Pons (tissue), 1 donor: Measurements from ENCODE around the gene IGSF8.
A peak's percentile ranks its signal among the peaks of the same experiment; 100 is the strongest.

Source experiments
- DNase-seq: peaks from one replicate; pipeline ENCODE4 v3.0.0-alpha.2; 2016; ENCODE audit warnings: low spot score

Gene IGSF8

DNA sequence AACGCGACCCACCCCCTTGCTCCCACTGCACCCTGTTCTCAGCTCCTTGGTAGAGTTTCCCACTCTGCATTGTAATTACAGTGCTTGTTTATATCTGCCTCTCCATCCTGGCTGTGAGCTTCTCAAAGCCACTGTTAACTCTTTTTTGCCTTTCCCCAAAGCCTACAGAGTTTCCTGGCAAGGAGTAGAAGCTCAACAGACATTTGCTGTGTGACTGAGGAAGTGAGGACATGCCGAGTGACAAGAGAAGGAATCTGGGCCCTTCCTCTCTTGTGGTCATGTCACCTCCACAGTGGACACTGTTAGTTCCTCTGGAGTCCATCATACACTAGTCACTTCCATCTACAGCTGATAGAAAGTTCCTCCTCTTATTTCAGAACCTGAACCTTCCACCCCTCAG is 6.1 kb upstream of the IGSF8 start:
- peak; percentile 66 for DNase-seq

DNA sequence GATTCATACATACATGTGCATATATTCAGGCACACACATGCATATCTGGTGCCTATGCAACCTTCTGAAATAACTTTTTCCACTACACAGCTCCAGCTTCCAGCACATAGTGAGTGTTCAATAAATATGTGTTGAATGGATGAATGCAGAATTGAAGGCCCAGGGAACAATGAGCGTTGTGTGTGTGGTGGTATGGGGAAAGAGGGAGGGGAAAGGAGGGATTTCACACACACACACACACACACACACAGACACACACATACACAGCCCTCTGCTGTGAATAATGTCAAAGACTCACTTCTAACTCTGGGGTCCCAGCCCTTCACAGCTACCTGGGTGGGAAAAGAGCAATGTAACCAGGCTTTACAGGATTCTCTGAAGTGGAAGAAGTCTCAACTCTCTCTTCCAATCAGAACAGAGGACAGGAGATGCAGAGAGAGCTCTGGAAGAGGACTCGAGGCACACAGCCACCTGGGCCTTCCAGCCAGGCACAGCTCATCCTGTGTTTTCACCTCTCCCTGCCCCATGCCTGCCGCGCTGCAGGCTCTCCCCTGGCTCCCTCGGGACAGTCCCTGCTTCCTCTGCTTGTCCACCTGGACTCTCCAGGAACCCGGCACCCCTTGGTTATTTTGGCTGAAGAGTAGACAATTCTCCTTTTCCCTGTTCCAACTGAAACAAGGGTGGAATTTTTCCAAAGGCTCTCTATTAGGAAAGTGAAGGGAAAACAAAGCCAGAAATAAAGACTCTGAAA is 5.4 kb upstream of the IGSF8 start:
- peak; percentile 88 for DNase-seq

- peak; percentile 61 for DNase-seq
Measured at GRCh38 chr1:160101717-160102522, 3.5 kb upstream of the IGSF8 start.

GRCh38 chr1:160101037-160101716 is 2.8 kb upstream of the IGSF8 start:
- peak; percentile 96 for DNase-seq

DNA sequence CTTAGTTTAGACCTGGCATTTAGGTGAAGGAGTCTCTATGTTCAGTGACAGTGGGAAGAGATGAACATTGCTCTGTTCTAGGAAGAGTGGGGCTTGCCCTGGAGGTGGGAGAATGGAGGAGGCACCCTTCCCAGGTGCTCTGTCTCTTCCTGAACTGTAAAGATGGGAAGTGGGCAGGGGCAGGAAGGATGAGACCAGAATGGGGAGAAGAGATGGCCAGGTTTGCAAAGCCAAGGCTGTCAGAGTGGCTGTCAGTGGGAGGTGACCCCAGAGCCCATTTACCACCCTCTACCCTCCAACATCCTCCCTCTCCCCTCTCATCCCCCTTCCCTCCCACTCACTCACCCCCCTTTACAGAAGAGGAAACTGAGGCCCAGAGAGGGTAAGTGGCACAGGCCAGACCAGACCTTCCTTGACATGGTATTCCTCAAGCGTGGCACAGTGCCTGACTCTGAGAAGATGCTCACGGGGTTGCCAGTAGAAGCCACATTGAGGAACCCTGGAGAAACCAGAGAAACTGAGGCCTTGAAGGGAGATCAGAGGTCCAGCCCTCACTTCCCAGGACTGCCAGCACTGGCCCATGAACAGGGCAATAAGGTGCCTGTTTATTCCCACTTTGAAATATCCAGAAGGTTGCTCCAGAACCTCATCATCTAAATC is 1.4 kb upstream of the IGSF8 start:
- DNase-seq, result no peak

DNA sequence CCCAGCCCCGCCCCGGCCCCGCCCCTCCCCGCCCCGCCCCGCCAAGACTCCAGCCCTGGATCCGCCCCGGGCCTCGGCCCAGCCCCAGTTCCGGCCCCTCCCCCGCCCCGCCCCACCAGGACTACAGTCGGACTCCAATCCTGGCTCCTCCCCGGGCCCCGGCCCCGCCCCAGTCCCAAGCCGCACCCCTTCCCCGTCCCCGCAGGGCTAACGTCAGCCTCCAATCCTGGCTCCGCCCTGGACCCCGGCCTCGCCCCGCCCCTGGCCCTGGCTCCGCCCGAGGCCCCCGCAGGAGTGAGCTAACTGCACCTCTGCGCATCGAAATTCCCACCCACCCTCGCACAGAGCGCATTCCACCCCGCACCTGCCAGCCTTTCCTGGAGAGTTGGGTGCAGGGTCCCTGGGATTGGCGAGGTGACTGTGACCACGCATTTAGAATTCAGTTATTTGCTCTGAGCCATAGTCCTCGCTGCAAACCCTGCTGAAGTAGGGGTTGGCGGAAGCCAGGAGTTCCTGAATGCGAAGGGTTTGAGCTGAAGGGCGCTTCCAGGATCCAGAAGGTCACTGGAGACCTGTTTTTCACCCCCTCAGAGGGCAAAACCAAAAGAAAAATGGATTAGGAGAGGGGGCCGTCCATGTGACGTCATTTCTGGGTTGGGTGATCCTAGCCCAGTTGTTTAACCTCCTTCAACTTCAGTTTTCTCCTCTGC is 588 bp upstream of the IGSF8 start:
- DNase-seq, result peak; percentile 96

DNA sequence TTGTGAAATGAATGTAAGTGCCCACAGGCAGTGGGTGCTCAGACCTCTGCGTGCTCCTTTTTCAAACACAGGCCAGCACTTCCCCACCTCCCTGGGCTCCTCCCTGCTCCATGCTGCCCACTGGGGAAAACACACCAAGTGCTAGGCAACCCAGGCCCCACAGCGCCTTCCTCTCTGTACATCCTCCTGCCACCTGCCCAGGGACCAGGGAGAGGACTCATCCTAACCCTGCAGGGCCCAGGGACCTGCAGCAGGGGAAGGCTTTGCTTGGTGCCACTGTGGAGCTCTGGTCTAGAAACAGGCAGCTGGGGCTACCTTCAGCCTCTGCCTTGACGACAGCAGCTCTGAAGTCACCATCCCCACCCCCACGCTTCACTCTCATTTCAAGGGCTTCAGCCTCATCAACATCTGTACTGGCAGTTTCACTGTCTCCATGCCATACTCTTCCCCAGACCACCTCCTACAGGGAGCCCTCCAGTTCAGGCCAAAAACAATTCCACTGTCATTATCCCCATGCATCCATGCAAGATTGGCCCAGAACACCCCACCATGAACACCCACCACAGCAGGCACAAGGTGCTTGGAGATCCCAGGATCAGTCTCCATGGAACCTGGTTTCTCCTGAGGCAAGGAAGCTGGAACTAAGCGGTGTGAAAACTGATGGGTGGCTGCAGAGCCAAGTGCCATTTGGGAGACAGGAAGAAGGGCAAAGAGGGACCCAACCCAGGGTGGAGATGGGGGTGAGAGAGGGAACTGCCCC is 1.1 kb downstream of the IGSF8 start:
- DNase-seq, result no peak

GRCh38 chr1:160096274-160097116 is 1.9 kb downstream of the IGSF8 start:
- no peak for DNase-seq

GRCh38 chr1:160095382-160096105 is 2.9 kb downstream of the IGSF8 start:
- DNase-seq, result peak; percentile 95

GRCh38 chr1:160094806-160095205 is 3.6 kb downstream of the IGSF8 start:
- DNase-seq, result no peak

- no peak for DNase-seq
Measured at GRCh38 chr1:160094291-160094625, 4.2 kb downstream of the IGSF8 start.

DNA sequence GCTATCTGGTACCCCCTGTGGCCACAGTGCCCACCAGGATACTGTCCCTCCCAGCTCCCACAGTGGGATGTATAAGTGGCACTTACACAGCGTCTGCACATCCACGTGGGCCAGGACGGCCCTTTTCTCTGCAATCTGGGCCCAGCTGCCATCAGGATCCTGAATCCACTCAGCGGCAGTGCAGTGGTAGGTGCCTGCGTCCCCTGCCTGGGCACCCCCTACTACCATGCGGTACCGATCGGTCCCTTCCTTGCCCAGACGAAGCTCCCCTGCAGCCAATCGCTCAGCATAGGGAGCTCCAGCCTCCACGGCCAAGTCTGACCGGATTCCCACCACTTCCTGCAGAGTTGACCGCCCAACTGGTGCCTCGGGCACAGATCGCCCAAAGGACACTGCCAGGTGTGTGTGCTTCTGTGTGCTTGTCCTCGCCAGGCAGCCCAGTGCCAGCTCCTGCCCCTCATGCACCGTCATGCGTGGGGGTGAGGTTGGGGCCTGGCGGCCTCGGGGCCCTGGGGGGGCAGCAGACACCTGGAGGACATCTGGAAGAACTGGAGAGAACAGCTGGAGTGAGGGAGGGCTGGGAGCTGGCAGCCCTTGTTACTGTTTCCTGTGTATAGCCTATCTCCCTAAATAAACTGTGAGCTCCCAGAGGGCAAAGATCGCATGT is 4.7 kb downstream of the IGSF8 start:
- DNase-seq, result no peak

- DNase-seq, result no peak
Measured at GRCh38 chr1:160093069-160093395, 5.4 kb downstream of the IGSF8 start.

GRCh38 chr1:160092366-160093068 is 5.9 kb downstream of the IGSF8 start:
- no peak for DNase-seq

GRCh38 chr1:160091666-160092223 is 6.7 kb downstream of the IGSF8 start:
- no peak for DNase-seq

DNA sequence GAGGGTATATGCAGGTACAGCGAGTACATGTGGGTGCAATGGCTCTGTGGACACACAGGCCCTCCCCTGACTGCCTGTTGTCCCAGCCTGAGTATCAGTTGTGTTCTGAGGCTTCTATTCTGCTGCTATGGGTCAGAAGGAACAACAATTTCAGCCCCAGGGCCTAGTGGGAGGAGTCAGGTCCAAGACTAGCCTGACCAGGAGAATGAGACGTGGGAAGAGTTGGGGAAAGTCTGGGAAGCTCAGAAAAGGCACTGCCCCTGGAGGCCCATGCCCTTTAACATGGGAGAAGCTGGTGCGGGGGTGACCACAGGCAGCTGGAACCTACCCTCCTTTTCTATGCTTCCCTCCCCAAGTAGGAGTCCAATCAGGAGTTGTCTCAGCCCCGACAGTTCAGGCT is 7.7 kb downstream of the IGSF8 start:
- no peak for DNase-seq

GRCh38 chr1:160089883-160090282 is 8.5 kb downstream of the IGSF8 start:
- no peak for DNase-seq

DNA sequence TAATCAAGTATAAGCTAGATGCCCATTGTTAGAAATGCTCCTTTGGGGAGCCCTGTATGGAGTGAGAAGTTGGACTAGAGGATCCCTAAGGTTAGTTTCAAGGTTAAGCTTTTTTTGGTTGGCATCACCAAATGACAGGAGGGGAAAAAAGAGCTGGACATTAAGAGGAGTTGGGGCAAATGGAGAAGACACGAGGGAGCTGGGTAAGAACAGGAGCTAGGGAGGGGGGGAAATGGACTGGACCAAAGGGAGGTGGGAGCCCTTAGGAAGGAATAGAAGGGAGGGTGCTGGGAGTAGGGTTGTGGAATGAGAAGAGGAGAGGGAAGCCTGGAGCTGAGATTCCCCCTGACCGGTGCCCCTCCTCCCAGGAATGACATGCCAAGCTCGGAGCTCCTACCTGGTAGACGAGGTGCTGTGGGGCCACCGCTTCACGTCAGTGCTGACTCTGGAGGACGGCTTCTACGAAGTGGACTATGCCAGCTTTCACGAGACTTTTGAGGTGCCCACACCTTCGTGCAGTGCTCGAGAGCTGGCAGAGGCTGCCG is 11.2 kb downstream of the IGSF8 start:
- DNase-seq, result no peak
